BJ (cell line): ENCODE data around the gene PLPPR2. TPM values are rescaled to one million over a fixed set of nuclear protein-coding genes. Genes with fewer than 3 reads are reported as not detected.

ENCODE experiments used
- CTCF ChIA-PET: fragments of 350-600 bp; formaldehyde crosslinking; extraction: SDS; loops from one replicate; lab custom pipeline; 2021; ENCODE audit warnings: antibody characterized with exemption, inconsistent platforms; lab: Yijun Ruan, JAX
- POLR2A ChIA-PET: fragments of 300-600 bp; sonication (Branson Sonifier 250); formaldehyde crosslinking; extraction: SDS; loops from one replicate; lab custom pipeline; 2021; ENCODE audit warnings: antibody characterized with exemption; lab: Charles Lee
- DNase-seq: peaks from one replicate; pipeline ENCODE4 v3.0.0-alpha.2; 2011; ENCODE audit warnings: low read depth
- H3K27me3 ChIP-seq: 2 replicates; pipeline ENCODE4 v1.6.0; 2011; ENCODE audit warnings: low read length; ENCODE audit not compliant: control insufficient read depth, insufficient read depth
- H3K36me3 ChIP-seq: 2 replicates; pipeline ENCODE4 v1.5.1; 2011; ENCODE audit warnings: low read length; ENCODE audit not compliant: control insufficient read depth, insufficient read depth
- H3K4me3 ChIP-seq: 2 replicates; pipeline ENCODE4 v1.5.1; 2011; ENCODE audit warnings: low read depth, mild to moderate bottlenecking, control low read depth, low read length
- CTCF ChIP-seq: IDR thresholded peaks from 2 replicates; pipeline ENCODE4 v1.5.1; 2011; ENCODE audit warnings: low read depth, mild to moderate bottlenecking, control low read depth, inconsistent platforms, low read length, moderate library complexity; ENCODE audit not compliant: insufficient read depth
- polyA plus RNA-seq: library from polyadenylated mRNA; depleted of rRNA; stranded (reverse); fragments of >200 nt; gene quantifications from 2 replicates; pipeline ENCODE4 v1.2.3, GENCODE V29; 2011

Gene PLPPR2
- polyA plus RNA-seq, 1 experiment = 30.5 TPM

GRCh38 chr19:11380653-11381537 is 25.7 kb downstream of the PLPPR2 start:
- CTCF ChIA-PET = interaction anchor here (0.6 to 4.4 kb wide), 29 partner anchors 10 to 1101 kb away, joined by 3 to 27 read pairs (median 4); partner anchors contain the start of genes CCDC159, ODAD3, PRKCSH and RAB3D
- Histone ChIP-seq H3K36me3 (no peaks in the 10 kb centered on the region), H3K4me3 (peak overlapping the region; percentile 75), H3K27me3 (no peaks in the 10 kb centered on the region)
- TF ChIP-seq CTCF = peak; percentile 83
- DNase-seq = peak; percentile 66
- POLR2A ChIA-PET = no interaction called here

- ChIA-PET POLR2A (no interaction called here), CTCF (interaction anchor here (0.6 to 4.4 kb wide), 18 partner anchors 8 to 201 kb away, joined by 3 to 27 read pairs (median 4); partner anchors contain the start of genes RGL3 and SWSAP1)
- Histone ChIP-seq H3K36me3 (no peaks in the 10 kb centered on the region), H3K4me3 (no peak overlapping the region; the same call in 1 of the 2 replicates), H3K27me3 (no peaks in the 10 kb centered on the region)
- no peak for DNase-seq
- TF ChIP-seq CTCF = peak; percentile 80
These were observed 27.9 kb downstream of the PLPPR2 start for GRCh38 chr19:11382898-11383705.

- no peak for DNase-seq
- Histone ChIP-seq H3K4me3 (peak overlapping the region; percentile 14; the same call in 1 of the 2 replicates), H3K36me3 (no peaks in the 10 kb centered on the region), H3K27me3 (no peaks in the 10 kb centered on the region)
- ChIA-PET POLR2A (no interaction called here), CTCF (interaction anchor here (0.6 to 4.4 kb wide), 13 partner anchors 9 to 99 kb away, joined by 3 to 27 read pairs (median 6); partner anchors contain the start of genes ODAD3, PRKCSH, RGL3 and SWSAP1)
- no peak for TF ChIP-seq CTCF
These were observed 28.4 kb downstream of the PLPPR2 start for GRCh38 chr19:11383706-11384048.

- CTCF ChIA-PET = interaction anchor here (0.9 to 1.2 kb wide), 3 partner anchors 50 to 98 kb away, joined by 3 to 6 read pairs (median 3); partner anchors contain the start of genes ODAD3 and PRKCSH
- no peak for TF ChIP-seq CTCF
- H3K27me3 ChIP-seq = no peaks in the 10 kb centered on the region
- POLR2A ChIA-PET = no interaction called here
- H3K36me3 ChIP-seq = no peaks in the 10 kb centered on the region
- no peak for DNase-seq
- no peak overlapping the region for H3K4me3 ChIP-seq
These were observed 29.5 kb downstream of the PLPPR2 start for GRCh38 chr19:11384778-11385129.
